Stimulated activated CD8-positive, alpha-beta memory T cell treated with anti-CD3 and anti-CD28 coated beads, Interleukin-4, amount 100 ng/mL, for 4 hours (primary cell): Measurements from ENCODE around the gene SLC22A1.
"Not testable (repeated sequence)": the region's sequence is repeated elsewhere in the genome, so short reads cannot be mapped to it uniquely, and the experiment has no call there.

Experiments
- DNase-seq, 2 donors: peaks; one replicate each; pipeline ENCODE4 v3.0.0-alpha.2; 2020; ENCODE audit warnings: low read depth in 2 of 2, low spot score in 1 of 2

The SLC22A1 gene

DNA sequence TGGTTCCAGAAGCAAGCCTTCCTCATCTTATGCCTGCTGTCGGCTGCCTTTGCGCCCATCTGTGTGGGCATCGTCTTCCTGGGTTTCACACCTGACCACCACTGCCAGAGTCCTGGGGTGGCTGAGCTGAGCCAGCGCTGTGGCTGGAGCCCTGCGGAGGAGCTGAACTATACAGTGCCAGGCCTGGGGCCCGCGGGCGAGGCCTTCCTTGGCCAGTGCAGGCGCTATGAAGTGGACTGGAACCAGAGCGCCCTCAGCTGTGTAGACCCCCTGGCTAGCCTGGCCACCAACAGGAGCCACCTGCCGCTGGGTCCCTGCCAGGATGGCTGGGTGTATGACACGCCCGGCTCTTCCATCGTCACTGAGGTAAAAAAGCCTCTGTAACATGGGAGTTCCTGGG, 366 bp downstream of the SLC22A1 start:
- no peak for DNase-seq

DNA sequence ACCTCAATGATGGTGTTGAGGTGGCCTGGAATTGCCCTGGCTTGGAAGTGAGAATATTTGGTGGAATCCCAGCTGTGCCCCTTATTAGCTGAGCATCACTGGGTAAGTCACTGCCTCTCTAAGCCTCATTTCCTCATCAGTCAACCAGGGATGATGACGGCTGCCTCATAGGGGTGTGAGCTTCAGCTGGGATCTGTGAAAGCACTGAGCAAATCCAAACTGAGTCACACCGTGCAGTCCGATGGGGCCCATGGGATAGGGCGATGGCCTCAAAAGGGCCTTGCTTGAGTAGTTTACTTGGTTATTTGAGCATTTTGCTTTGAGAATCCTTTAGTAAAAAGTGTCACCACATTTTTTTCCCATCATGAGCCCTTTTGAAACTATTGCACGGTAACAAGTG, 1.1 kb downstream of the SLC22A1 start:
- no peak for DNase-seq

DNA sequence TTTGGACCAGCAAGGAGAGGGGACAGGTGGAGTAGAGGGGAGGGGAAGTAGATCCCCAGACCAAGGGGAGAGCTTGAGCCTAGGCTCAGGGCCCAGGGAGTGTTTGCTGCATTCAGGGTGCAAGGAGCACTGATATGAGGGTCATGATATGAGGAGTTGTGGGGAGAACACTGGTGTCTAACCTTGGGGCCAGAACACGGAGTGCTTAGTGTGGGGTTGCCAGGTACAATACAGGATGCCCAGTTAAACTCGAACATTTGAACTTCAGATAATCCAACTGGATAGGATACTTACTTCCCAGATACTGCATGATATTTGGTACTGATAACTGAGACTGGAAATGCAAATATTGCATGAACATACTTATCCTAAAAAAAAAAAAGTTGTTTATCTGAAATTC, 2.4 kb downstream of the SLC22A1 start:
- DNase-seq = no peak

DNA sequence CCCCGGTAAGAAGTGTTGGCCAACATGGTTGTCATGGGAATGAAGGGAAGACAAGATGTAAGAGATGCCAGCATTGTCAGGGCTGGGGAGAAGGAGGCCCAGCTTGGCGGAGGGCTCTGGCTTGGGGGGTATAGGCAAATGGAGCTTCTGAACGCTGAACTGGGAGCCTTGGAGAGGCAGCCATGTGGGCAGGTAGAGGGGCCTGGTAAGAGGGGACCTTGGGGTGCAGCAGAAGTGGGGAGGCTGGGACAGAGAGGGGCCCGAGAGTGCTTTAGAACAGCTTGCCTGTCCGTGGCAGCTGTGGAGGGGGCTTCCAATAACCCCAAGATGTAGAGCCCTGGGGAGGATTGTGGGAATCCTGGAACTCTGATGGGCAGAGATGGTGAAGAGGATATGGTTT, 3.0 kb downstream of the SLC22A1 start:
- DNase-seq = no peak

DNA sequence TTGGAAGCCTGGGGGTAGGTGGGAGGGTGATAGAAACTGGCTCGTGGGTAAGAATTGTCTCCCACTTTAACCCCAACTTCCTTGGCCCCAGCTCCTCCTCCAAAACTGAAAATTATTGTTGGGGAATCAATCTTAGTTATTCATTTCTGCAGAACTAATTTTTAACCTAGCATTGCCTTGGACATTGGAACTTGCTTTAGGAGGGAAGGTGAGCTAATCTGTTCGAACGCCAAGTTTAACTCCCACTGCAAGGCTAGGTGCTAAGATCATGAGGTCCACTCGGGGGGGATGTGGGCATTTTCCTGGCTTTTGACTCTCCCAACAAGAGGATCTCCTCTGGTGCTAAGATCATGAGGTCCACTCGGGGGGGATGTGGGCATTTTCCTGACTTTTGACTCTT, 3.5 kb downstream of the SLC22A1 start:
- not testable (repeated sequence) for DNase-seq

DNA sequence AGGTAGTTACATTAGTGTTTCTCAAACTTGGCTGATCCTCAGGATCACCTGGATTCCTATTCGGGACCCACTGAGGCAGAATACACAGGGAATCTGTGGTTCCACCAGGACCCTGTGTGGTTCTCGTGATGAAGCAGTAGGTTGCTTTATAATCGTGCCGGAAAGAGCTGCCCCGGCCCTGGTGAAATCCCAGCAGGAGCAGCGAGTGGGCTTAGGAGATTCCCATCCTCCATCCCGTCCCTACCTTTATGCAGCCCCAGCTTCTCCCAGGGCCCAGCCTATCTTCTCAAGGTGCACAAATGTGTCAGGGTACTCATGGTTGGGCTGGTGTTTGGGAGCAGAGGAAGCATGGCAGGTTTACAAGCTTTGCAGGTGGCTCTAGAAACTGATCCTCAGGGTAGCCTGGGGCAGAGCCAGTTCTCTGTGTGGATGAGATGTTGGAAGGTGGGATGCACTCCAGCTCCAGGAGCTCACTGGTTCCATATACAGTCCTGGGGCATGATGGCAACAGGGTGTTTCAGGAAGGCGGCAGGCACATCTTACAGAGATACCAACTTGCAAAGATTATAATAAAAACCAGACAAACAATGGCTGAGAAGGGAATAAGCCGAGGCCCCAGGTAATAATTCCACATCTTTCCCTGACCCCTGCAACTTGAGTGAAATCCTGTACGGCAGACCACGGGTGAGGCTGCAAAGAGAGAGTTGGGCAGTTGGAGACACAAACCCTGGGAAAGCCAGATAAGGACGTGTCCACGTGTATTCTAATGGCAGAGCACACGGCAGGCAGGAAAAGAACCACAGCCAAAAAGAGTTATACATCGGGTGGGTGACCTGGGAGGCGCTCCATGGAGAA, 5.9 kb downstream of the SLC22A1 start:
- no peak for DNase-seq

DNA sequence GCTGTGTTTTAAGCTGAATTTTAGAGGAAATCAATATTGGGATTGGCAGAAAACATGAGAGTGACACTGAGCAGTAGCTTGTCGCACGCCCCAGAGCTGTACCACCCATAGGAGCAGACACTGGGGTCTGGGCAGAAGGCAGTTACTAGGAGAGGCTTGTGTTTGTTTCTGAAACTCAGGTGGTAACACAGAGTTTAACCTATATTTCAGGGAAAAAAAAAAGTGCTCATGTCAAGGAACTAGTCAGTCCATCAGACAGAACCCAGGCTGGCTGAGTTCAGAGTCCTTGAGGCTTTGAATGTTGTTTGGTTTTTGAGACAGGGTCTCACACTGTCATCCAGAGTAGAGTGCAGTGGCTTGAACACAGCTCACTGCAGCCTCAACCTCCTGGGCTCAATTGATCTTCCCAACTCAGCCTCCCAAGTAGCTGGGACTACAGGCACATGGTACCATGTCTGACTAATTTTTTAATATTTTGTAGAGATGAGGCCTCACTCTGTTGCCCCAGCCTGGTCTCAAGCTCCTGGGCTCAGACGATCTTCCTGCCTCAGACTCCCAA, 6.6 kb downstream of the SLC22A1 start:
- no peak for DNase-seq

DNA sequence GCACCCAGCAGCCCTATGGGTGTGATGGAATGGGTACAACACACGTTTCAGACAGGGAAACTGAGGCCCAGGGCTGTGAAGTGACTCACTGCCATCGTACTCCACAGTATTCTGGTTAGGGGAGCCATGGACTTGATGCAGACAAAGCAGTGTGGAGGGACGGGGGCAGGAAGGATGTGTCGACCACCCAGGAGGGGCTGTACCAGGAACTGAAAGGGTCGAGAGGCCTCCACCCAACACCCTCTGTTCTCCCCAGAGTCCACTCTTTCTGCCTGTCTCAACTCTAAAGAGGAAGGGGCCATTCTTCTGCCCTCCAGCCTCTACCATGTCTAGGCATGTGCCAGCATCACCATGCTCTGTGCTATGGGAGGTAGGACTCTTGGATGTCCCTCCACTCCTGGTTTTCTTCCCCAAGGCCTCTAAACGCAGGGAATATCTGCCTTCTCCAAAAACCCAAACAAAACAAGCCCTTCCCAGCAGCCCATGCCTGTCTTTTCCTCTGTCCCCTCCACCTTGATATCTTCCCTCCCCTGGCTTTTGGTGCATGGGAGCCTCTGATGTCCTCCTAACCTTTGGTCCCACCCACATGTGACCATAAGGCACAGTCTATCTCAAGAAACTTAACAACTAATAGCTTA, 7.4 kb downstream of the SLC22A1 start:
- DNase-seq = no peak

DNA sequence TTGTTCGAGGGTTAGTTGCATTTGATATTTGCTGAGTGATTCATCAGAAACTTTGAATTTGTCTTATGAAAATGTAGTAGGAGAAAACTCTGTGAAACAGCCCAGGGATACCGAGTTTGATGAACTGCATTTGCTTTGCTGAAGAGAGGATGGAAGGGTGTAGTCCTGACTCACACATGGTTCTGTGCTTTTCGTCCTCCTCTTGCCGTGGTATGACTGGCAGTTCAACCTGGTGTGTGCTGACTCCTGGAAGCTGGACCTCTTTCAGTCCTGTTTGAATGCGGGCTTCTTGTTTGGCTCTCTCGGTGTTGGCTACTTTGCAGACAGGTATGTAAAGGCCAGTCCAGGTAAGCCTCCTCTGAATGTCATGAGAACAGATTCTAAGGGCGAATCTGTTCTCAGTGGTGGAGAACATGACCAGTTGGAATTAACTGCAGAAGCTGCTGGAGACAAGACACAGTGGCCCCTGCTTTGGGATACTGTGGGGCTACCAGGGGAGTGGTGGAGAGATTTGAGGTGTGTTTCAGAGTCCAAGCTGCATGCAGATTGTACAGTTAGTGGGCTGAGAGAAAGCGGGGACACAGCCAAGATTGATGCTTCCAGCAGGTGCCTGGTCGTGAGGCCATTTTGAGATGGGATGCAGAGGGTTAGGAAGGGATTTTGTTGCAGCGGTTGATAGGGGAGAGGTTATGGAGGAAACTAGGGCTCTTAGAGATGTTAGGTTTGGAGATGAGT, 8.4 kb downstream of the SLC22A1 start:
- DNase-seq = no peak

DNA sequence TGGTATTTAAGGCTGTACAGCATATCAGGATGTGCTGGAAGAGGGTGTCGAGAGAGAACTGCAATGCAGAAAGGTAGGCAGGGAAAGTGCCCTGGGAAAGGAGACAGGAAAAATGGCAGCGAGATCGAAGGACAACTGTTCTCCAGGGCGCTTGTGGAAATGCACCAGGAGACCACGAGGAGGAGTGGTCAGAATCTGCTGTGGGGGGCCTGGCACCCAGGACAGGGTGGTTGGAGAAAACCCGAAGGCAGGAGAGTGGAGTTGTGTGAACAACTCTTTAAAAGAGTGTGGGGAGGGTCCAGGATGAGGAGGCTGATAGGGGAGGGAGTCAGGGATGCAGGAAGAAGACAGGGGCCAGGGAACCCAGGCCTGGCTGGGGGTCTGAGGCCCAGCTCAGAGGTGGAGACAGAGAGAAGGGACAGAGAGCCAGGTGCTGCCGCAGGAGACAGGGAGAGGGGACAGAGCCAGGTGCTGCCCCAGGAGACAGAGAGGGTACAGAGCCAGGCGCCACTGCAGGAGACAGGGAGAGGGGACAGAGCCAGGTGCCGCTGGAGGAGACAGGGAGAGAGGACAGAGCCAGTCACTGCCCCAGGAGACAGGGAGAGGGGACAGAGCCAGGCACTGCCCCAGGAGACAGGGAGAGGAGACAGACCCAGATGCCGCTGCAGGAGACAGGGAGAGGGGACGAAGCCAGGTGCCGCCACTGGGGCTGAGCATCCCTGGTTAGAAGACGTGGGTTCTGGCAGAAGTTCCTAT, 9.3 kb downstream of the SLC22A1 start:
- DNase-seq = no peak

DNA sequence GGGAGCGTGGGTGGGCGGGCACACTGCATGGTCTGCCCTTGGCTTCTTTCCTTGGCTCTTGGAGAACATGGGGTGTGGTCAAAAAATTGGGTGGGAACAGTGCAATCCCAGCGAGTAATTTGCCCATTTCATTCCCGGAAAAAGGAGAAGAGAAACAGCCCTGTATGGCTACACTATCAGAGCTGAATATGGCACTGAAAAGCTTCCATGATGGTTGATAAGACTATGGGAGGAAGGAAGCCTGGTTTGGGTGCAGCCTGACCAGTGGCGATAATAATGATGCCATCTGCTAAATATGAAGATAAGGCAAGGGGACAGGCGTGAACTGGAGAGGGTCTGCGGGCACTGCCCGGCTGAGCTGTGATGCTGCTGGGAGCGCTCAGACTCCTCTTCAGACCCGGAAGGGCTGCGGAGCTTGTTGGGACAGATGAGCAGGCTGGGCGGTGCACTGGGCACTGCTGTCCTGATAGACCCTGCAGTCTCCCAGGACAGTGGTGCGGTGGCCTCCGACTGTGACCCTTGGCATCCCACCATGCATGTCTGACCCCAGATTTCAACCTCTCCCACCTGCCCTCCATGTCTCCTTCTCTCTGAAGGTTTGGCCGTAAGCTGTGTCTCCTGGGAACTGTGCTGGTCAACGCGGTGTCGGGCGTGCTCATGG, 10.2 kb downstream of the SLC22A1 start:
- DNase-seq = no peak

DNA sequence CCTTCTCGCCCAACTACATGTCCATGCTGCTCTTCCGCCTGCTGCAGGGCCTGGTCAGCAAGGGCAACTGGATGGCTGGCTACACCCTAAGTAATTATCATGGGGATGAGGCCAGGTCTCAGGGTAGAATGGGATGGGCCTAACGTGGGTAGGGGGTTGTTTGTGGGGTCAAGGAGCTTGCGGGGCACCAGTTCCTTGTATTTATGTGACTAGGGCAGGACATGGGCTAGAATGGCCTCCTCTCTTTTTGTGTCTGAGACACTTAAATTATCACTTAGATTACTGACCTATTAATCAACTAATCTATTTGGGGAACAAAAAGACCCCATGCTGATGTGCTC, 10.7 kb downstream of the SLC22A1 start:
- DNase-seq = no peak

DNA sequence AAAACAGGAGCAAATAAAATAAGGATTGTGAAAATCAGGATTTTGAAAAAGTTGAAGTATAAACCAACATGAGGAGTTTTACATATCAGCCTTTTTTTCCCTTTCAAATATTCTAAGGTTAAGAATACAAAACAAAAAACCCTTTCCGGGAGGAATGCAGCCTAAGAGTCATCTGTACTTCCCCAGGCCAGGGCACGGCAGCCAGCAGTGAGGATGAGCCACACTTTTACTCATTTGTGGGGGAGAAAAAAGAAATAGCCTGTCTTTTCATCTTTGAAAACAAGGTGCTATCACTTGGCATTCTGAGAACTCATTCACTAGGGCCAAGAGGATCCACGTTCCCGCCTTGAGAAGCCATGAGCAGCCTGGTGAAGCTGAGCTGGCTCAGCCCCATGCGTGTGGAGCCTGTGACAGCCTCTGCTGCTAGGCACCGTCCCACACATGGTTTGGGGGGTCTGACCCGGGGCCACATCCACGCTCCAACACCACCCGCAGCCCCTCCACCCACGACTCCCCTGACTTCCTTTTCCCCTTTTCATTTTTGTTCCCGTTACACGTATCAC, 11.2 kb downstream of the SLC22A1 start:
- DNase-seq = no peak

DNA sequence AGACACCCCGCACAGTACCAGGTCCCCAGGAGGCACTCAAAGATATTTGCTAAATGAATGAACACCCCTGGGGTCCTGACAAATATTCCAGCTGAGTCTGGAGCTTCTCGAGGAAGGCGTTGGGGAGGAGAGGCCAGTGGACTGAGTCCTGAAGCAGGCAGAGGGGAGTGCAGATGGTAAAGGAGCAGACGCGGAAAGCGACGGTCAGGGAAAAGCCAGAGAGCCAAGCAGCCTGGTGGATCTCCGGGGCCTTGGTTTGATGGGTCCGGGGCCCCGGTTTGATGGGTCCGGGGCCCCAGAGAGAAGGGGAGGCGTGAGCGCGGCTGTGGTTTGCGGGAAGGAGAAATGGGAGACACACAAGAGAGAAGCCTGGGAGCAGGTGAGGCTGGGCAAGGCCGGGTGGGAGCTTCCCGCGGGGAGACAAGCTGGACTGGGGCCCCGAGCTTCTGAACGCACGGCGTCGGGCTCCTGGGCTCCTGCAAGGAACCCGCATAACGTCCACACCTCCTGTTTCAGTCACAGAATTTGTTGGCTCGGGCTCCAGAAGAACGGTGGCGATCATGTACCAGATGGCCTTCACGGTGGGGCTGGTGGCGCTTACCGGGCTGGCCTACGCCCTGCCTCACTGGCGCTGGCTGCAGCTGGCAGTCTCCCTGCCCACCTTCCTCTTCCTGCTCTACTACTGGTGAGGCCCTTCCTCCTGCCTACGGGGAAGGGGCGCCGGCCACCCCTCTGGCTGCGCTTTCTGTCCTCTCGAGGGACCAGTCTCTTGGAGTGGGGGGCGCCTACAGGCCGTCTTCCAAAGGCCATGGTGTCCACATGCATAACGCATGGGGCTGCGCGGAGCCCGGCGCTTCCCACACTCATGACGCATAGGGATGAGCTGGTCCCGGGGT, 12.1 kb downstream of the SLC22A1 start:
- no peak for DNase-seq

DNA sequence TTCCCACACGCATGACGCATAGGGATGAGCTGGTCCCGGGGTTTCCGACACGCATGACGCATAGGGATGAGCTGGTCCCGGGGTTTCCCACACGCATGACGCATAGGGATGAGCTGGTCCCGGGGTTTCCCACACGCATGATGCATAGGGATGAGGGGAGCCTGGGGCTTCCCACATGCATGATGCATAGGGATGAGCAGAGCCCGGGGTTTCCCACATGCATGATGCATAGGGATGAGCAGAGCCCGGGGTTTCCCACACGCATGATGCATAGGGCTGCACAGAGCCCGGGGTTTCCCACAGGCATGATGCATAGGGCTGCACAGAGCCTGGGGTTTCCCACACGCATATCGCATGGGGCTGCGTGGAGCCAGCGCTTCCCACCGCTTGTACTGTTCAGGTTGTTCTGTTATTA, 12.7 kb downstream of the SLC22A1 start:
- DNase-seq = not testable (repeated sequence)

DNA sequence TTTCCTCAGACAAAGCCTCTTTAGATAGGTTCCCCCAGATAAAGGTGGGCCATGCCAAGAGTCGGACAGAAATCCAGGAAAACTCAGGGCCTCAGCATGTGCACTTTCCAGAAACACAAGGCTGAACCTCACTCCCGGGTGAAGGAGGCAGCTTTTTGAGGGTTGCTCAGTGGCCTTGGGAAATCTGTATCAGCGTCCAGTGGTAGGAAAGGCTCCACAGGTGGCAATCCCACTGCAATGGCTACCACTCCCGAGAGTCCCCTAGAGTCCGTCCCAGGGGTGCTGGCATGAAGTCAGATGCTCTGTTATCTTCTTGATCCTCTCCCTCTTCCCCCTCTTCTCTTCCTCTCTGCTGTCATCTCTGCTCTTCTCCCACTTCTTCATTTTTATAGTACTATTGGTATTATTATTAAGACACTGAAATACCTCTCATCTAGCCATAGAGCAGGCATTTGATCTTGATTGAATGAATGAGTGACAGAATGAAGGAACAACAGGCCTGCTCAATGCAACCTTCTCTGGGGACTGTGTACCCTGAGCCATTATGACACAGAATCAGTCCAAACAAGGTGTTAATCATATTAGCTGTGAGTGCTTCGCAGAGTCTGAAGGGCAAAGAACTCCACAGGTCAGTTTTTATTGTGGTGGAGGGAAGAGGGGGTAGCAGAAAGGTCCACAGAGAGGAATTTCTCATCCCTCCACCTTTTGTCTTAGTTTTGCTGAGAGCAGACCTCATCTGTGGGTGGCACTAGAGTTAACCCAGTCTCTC, 13.3 kb downstream of the SLC22A1 start:
- no peak for DNase-seq

DNA sequence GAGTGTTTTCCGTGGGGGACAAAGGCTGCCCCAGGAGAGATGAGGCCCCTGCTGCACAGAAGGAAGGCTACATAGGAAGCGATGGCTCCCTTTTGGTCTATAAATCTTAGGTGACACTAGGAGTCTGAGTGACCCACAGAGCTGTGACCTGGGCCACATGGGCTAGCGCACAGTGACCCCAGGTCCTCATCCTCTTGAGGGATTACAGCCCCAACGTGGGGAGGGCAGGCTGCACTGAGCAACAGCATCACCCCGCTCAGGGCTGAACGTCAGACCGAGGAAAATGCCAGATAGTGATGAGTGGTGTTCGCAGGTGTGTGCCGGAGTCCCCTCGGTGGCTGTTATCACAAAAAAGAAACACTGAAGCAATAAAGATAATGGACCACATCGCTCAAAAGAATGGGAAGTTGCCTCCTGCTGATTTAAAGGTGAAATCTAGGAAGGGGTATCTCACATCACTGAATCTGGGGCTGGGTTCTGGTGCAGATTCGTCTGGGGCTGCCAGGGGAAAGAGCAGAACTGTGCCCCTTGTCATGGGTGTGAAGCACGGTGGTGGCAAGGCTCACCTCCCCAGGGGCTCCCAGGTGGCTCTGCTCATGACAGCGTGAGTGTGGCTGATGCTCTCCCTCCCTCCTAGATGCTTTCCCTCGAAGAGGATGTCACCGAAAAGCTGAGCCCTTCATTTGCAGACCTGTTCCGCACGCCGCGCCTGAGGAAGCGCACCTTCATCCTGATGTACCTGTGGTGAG, 14.5 kb downstream of the SLC22A1 start:
- no peak for DNase-seq
